OCI-LY1 (cell line): ENCODE data around the gene TMEM240.
"Not testable (repeated sequence)": the region's sequence is repeated elsewhere in the genome, so short reads cannot be mapped to it uniquely, and the experiment has no call there.

Experiments used
- H2AFZ ChIP-seq: fragments of 200-600 bp; sonication (generic), shearing (Covaris generic); 2 replicates; pipeline ENCODE4 v1.6.0; 2014; ENCODE audit warnings: antibody characterized with exemption, mild to moderate bottlenecking, low read length
- H3F3A ChIP-seq: fragments of 200-600 bp; sonication (generic), shearing (Covaris generic); 2 replicates; pipeline ENCODE4 v1.6.0; 2014; ENCODE audit warnings: mild to moderate bottlenecking, antibody characterized with exemption, low read length, moderate library complexity; ENCODE audit not compliant: insufficient read depth
- H3K27ac ChIP-seq: fragments of 200-600 bp; sonication (generic); 2 replicates; pipeline ENCODE4 v1.5.1; 2014; ENCODE audit warnings: low read length, mixed run types, mild to moderate bottlenecking, low read depth; ENCODE audit not compliant: poor library complexity, severe bottlenecking
- H3K27me3 ChIP-seq: fragments of 200-600 bp; sonication (generic); 2 replicates; pipeline ENCODE4 v1.6.0; 2014; ENCODE audit warnings: antibody characterized with exemption, mild to moderate bottlenecking, low read length, moderate library complexity; ENCODE audit not compliant: insufficient read depth
- H3K36me3 ChIP-seq: fragments of 200-600 bp; sonication (generic); 2 replicates; pipeline ENCODE4 v1.6.1; 2014; ENCODE audit warnings: mild to moderate bottlenecking, antibody characterized with exemption, low read length, moderate library complexity, mixed read lengths; ENCODE audit not compliant: insufficient read depth
- H3K4me1 ChIP-seq: fragments of 200-600 bp; sonication (generic); 2 replicates; pipeline ENCODE4 v1.5.1; 2014; ENCODE audit warnings: mild to moderate bottlenecking, low read length, moderate library complexity; ENCODE audit not compliant: insufficient read depth, severe bottlenecking
- H3K4me2 ChIP-seq: fragments of 200-600 bp; sonication (generic), shearing (Covaris generic); 2 replicates; pipeline ENCODE4 v1.6.1; 2014; ENCODE audit warnings: low read length
- H3K4me3 ChIP-seq: fragments of 200-600 bp; sonication (generic); 2 replicates; pipeline ENCODE4 v1.5.1; 2014; ENCODE audit warnings: low read length, low read depth, mild to moderate bottlenecking, mixed read lengths; ENCODE audit not compliant: poor library complexity, severe bottlenecking
- H3K79me2 ChIP-seq: fragments of 200-600 bp; shearing (Covaris generic); 2 replicates; pipeline ENCODE4 v1.6.1; 2016; ENCODE audit warnings: mixed run types, low read length, mixed read lengths; ENCODE audit not compliant: insufficient read depth
- H3K9ac ChIP-seq: fragments of 200-600 bp; sonication (generic), shearing (Covaris generic); 2 replicates; pipeline ENCODE4 v1.6.1; 2014; ENCODE audit warnings: mild to moderate bottlenecking, low read length, mixed read lengths
- H3K9me2 ChIP-seq: fragments of 200-600 bp; sonication (generic), shearing (Covaris generic); 2 replicates; pipeline ENCODE4 v1.6.1; 2014; ENCODE audit warnings: low read depth, mild to moderate bottlenecking, low read length, mixed read lengths
- H3K9me3 ChIP-seq: fragments of 200-600 bp; shearing (Covaris generic); 2 replicates; pipeline ENCODE4 v1.6.1; 2014; ENCODE audit warnings: low read length, mixed read lengths
- H4K20me1 ChIP-seq: fragments of 200-600 bp; sonication (generic), shearing (Covaris generic); 2 replicates; pipeline ENCODE4 v1.6.0; 2016; ENCODE audit warnings: mild to moderate bottlenecking, low read length; ENCODE audit not compliant: insufficient read depth
- CTCF ChIP-seq: fragments of 200-600 bp; sonication (generic), shearing (Covaris generic); IDR thresholded peaks from 2 replicates; pipeline ENCODE4 v1.5.1; 2017; ENCODE audit warnings: mild to moderate bottlenecking, antibody characterized with exemption, low read length, moderate library complexity, mixed read lengths
- EZH2 ChIP-seq: fragments of 200-600 bp; sonication (generic), shearing (Covaris generic); IDR thresholded peaks from 2 replicates; pipeline ENCODE4 v1.8.0; 2017; ENCODE audit warnings: borderline replicate concordance, mixed run types, mild to moderate bottlenecking, antibody characterized with exemption, low read length, moderate library complexity, mixed read lengths

The TMEM240 gene

GRCh38 chr1:1534401-1535154, 5.8 kb downstream of the TMEM240 start:
- H3K79me2 ChIP-seq: no peaks in the 10 kb centered on the region
- no peaks in the 10 kb centered on the region for H3K9me2 ChIP-seq
- H3K4me3 ChIP-seq: no peak overlapping the region
- no peak overlapping the region for H3K9ac ChIP-seq
- no peaks in the 10 kb centered on the region for H4K20me1 ChIP-seq
- H3K4me2 ChIP-seq: no peak overlapping the region
- no peaks in the 10 kb centered on the region; the same call in 1 of the 2 replicates for H3K27me3 ChIP-seq
- H3K27ac ChIP-seq: no peak overlapping the region
- no peaks in the 10 kb centered on the region for H3F3A ChIP-seq
- no peaks in the 10 kb centered on the region for H3K9me3 ChIP-seq
- peaks cover 22% of the 10 kb centered on the region for H3K36me3 ChIP-seq
- H3K4me1 ChIP-seq: no peaks in the 10 kb centered on the region
- no peak overlapping the region for H2AFZ ChIP-seq
- TF ChIP-seq EZH2 (no peak), CTCF (no peak)

- H3K79me2 ChIP-seq, H4K20me1 ChIP-seq, H3K4me2 ChIP-seq, H3F3A ChIP-seq, H3K9me2 ChIP-seq, H3K27me3 ChIP-seq, H3K4me3 ChIP-seq, H2AFZ ChIP-seq, H3K9me3 ChIP-seq, H3K9ac ChIP-seq, H3K4me1 ChIP-seq, H3K27ac ChIP-seq: not testable (repeated sequence)
- H3K36me3 ChIP-seq: peaks cover 29% of the 10 kb centered on the region
These were observed 6.5 kb downstream of the TMEM240 start for GRCh38 chr1:1533894-1534291.

GRCh38 chr1:1533176-1533893, 7.1 kb downstream of the TMEM240 start:
- not testable (repeated sequence) for H2AFZ ChIP-seq, H3K9ac ChIP-seq, H4K20me1 ChIP-seq, H3K79me2 ChIP-seq, H3K27ac ChIP-seq, H3F3A ChIP-seq, H3K27me3 ChIP-seq, H3K4me1 ChIP-seq, H3K4me3 ChIP-seq, H3K9me3 ChIP-seq, H3K4me2 ChIP-seq, H3K9me2 ChIP-seq
- H3K36me3 ChIP-seq: peaks cover 34% of the 10 kb centered on the region

GRCh38 chr1:1531947-1532346, 8.5 kb downstream of the TMEM240 start:
- TF ChIP-seq EZH2: no peak
- TF ChIP-seq CTCF: no peak
- Histone ChIP-seq H3K36me3 (peaks cover 48% of the 10 kb centered on the region), H3K9me3 (no peaks in the 10 kb centered on the region), H3K27me3 (no peaks in the 10 kb centered on the region), H3K9ac (no peak overlapping the region), H4K20me1 (no peaks in the 10 kb centered on the region), H3K4me2 (no peak overlapping the region), H3K27ac (no peak overlapping the region), H3F3A (no peaks in the 10 kb centered on the region), H3K4me1 (no peaks in the 10 kb centered on the region), H3K79me2 (no peaks in the 10 kb centered on the region), H3K4me3 (no peak overlapping the region), H3K9me2 (no peaks in the 10 kb centered on the region), H2AFZ (no peak overlapping the region)
